HEK293T (cell line): Measurements from ENCODE around the gene DNAH1.

Source experiments
- CTCF ChIA-PET: fragments of 350-600 bp; formaldehyde crosslinking; extraction: SDS; loops from one replicate; lab custom pipeline; 2021; ENCODE audit warnings: antibody characterized with exemption, inconsistent platforms; lab: Yijun Ruan, JAX
- POLR2A ChIA-PET: fragments of 350-600 bp; formaldehyde crosslinking; extraction: SDS; loops from one replicate; lab custom pipeline; 2020; ENCODE audit warnings: antibody characterized with exemption, inconsistent platforms; lab: Yijun Ruan, JAX
- DNase-seq: peaks from one replicate; pipeline ENCODE4 v3.0.0; 2012; ENCODE audit warnings: mixed read lengths; ENCODE audit errors: extremely low spot score
- ARNT ChIP-seq: fragments of 450-650 bp; IDR thresholded peaks from 2 replicates; pipeline ENCODE4 v1.6.1; 2017; ENCODE audit warnings: mild to moderate bottlenecking
- BHLHE40 ChIP-seq: fragments of 450-650 bp; IDR thresholded peaks from 2 replicates; pipeline ENCODE4 v1.6.1; 2016; ENCODE audit warnings: mild to moderate bottlenecking, moderate library complexity, borderline replicate concordance
- CTBP1 ChIP-seq: fragments of 450-650 bp; IDR thresholded peaks from 2 replicates; pipeline ENCODE4 v1.6.1; 2016; ENCODE audit warnings: borderline replicate concordance
- ELF4 ChIP-seq: fragments of 450-650 bp; IDR thresholded peaks from 2 replicates; pipeline ENCODE4 v1.6.1; 2017; ENCODE audit warnings: antibody characterized with exemption
- FOXA1 ChIP-seq: fragments of 450-650 bp; IDR thresholded peaks from 2 replicates; pipeline ENCODE4 v1.6.1; 2016; ENCODE audit warnings: mild to moderate bottlenecking
- FOXK2 ChIP-seq: fragments of 450-650 bp; IDR thresholded peaks from 2 replicates; pipeline ENCODE4 v1.6.1; 2016; ENCODE audit warnings: mild to moderate bottlenecking
- FOXM1 ChIP-seq: fragments of 450-650 bp; IDR thresholded peaks from 2 replicates; pipeline ENCODE4 v1.6.1; 2017; ENCODE audit warnings: mild to moderate bottlenecking, borderline replicate concordance
- HDGF ChIP-seq: fragments of 450-650 bp; IDR thresholded peaks from 2 replicates; pipeline ENCODE4 v1.6.1; 2017; ENCODE audit warnings: antibody characterized with exemption, borderline replicate concordance
- L3MBTL2 ChIP-seq: fragments of 450-650 bp; conservative IDR thresholded peaks from 2 replicates; pipeline ENCODE4 v1.6.1; 2016; ENCODE audit warnings: mild to moderate bottlenecking
- LEF1 ChIP-seq: fragments of 450-650 bp; IDR thresholded peaks from 2 replicates; pipeline ENCODE4 v1.6.1; 2017; ENCODE audit warnings: mild to moderate bottlenecking, borderline replicate concordance
- NFRKB ChIP-seq: fragments of 450-650 bp; IDR thresholded peaks from 2 replicates; pipeline ENCODE4 v1.6.1; 2016; ENCODE audit warnings: mild to moderate bottlenecking, moderate library complexity
- PKNOX1 ChIP-seq: fragments of 450-650 bp; IDR thresholded peaks from 2 replicates; pipeline ENCODE4 v1.6.1; 2016
- SP1 ChIP-seq: fragments of 450-650 bp; IDR thresholded peaks from 2 replicates; pipeline ENCODE4 v1.6.1; 2017
- SUZ12 ChIP-seq: fragments of 450-650 bp; IDR thresholded peaks from 2 replicates; pipeline ENCODE4 v1.6.1; 2016; ENCODE audit warnings: mild to moderate bottlenecking
- TARDBP ChIP-seq: fragments of 450-650 bp; IDR thresholded peaks from 2 replicates; pipeline ENCODE4 v1.6.1; 2016
- ZNF384 ChIP-seq: fragments of 450-650 bp; IDR thresholded peaks from 2 replicates; pipeline ENCODE4 v1.6.1; 2016

The DNAH1 gene

GRCh38 chr3:52289338-52289746 lies 26.8 kb upstream of the DNAH1 start:
- POLR2A ChIA-PET = interaction anchor here (2.4 to 3.2 kb wide), 2 partner anchors 11 to 49 kb away, joined by 15 to 47 read pairs; partner anchors contain the start of gene WDR82
- CTCF ChIA-PET = interaction anchor here (0.9 to 1.3 kb wide), 2 partner anchors 50 to 52 kb away, joined by 3 to 6 read pairs; no protein-coding TSS in a partner anchor
- TF ChIP-seq HDGF (no peak), L3MBTL2 (no peak), ELF4 (no peak), LEF1 (no peak)
- DNase-seq = no peak

GRCh38 chr3:52289747-52290595 lies 26.1 kb upstream of the DNAH1 start:
- ChIA-PET CTCF (interaction anchor here (0.9 kb wide), 1 partner anchor 52 kb away, joined by 3 read pairs; no protein-coding TSS in a partner anchor), POLR2A (interaction anchor here (3.2 kb wide), 1 partner anchor 12 kb away, joined by 47 read pairs; the partner anchor contains the start of gene WDR82)
- no peak for TF ChIP-seq FOXK2
- TF ChIP-seq ARNT = no peak
- no peak for DNase-seq

- CTCF ChIA-PET = no interaction called here
- TF ChIP-seq ELF4 (no peak), SUZ12 (no peak), PKNOX1 (no peak), NFRKB (no peak), SP1 (no peak), CTBP1 (no peak), BHLHE40 (no peak), ZNF384 (no peak), L3MBTL2 (no peak), ARNT (no peak), TARDBP (no peak), FOXM1 (no peak), HDGF (no peak)
- POLR2A ChIA-PET = no interaction called here
- DNase-seq = no peak
Observed at GRCh38 chr3:52290596-52291507, 25.3 kb upstream of the DNAH1 start.

GRCh38 chr3:52291508-52292181 lies 24.5 kb upstream of the DNAH1 start:
- TF ChIP-seq BHLHE40 = no peak
- no peak for TF ChIP-seq HDGF
- TF ChIP-seq CTBP1 = no peak
- TF ChIP-seq NFRKB = no peak
- no peak for TF ChIP-seq ARNT
- TF ChIP-seq FOXA1 = no peak
- no peak for TF ChIP-seq LEF1
- TF ChIP-seq TARDBP = no peak
- TF ChIP-seq FOXK2 = no peak
- no peak for TF ChIP-seq SP1
- TF ChIP-seq PKNOX1 = no peak
- TF ChIP-seq FOXM1 = no peak
- TF ChIP-seq ELF4 = no peak
- TF ChIP-seq SUZ12 = no peak
- CTCF ChIA-PET = interaction anchor here (1.7 kb wide), 1 partner anchor 48 kb away, joined by 6 read pairs; no protein-coding TSS in a partner anchor
- POLR2A ChIA-PET = no interaction called here
- no peak for DNase-seq

GRCh38 chr3:52292247-52293065 lies 23.7 kb upstream of the DNAH1 start:
- no peak for DNase-seq
- CTCF ChIA-PET = interaction anchor here (1.7 kb wide), 1 partner anchor 47 kb away, joined by 6 read pairs; no protein-coding TSS in a partner anchor
- POLR2A ChIA-PET = no interaction called here
- TF ChIP-seq BHLHE40 = no peak
- no peak for TF ChIP-seq FOXM1
- no peak for TF ChIP-seq L3MBTL2
- TF ChIP-seq SUZ12 = no peak
- TF ChIP-seq HDGF = no peak
- no peak for TF ChIP-seq NFRKB
- no peak for TF ChIP-seq LEF1
- TF ChIP-seq ELF4 = no peak
- no peak for TF ChIP-seq PKNOX1
- no peak for TF ChIP-seq CTBP1
- TF ChIP-seq SP1 = no peak
- no peak for TF ChIP-seq ARNT
- TF ChIP-seq ZNF384 = no peak
- TF ChIP-seq TARDBP = no peak
- no peak for TF ChIP-seq FOXA1
- no peak for TF ChIP-seq FOXK2
